A673 (cell line): ENCODE results near the gene ARMC8. TPM values are rescaled to one million over a fixed set of nuclear protein-coding genes. Genes with fewer than 3 reads are reported as not detected.

ENCODE experiments used
- BruUV-seq: library from RNA; stranded (reverse); fragments of 400-500 nt; replicated peaks from 2 replicates; lab custom pipeline; 2021; lab: Mats Ljungman, UMichigan
- CTCF ChIA-PET: fragments of 300-600 bp; sonication (Branson Sonifier 250); formaldehyde crosslinking; loops from one replicate; lab custom pipeline; 2022; ENCODE audit warnings: antibody characterized with exemption; lab: Charles Lee
- POLR2A ChIA-PET: fragments of 300-600 bp; sonication (Branson Sonifier 250); formaldehyde crosslinking; loops from one replicate; lab custom pipeline; 2022; ENCODE audit warnings: antibody characterized with exemption; ENCODE audit not compliant: low non-redundant PET; lab: Charles Lee
- DNase-seq: peaks from one replicate; pipeline ENCODE4 v3.0.0-alpha.2; 2015; ENCODE audit warnings: low spot score
- H3K27ac ChIP-seq: fragments of 200-600 bp; sonication (generic); 2 replicates; pipeline ENCODE4 v1.5.1; 2016; ENCODE audit warnings: mixed run types, low read depth, mild to moderate bottlenecking, mixed read lengths, antibody characterized with exemption, low read length; ENCODE audit not compliant: poor library complexity, severe bottlenecking
- H3K27me3 ChIP-seq: fragments of 200-600 bp; sonication (generic); replicated peaks from 2 replicates; pipeline ENCODE4 v1.6.1; 2017; ENCODE audit warnings: mixed run types, low read depth, mild to moderate bottlenecking, mixed read lengths, antibody characterized with exemption, low read length; ENCODE audit not compliant: insufficient read depth, poor library complexity
- H3K36me3 ChIP-seq: fragments of 200-600 bp; sonication (generic); 2 replicates; pipeline ENCODE4 v1.6.1; 2016; ENCODE audit warnings: mixed run types, mild to moderate bottlenecking, mixed read lengths, antibody characterized with exemption, low read length; ENCODE audit not compliant: insufficient read depth, poor library complexity, severe bottlenecking
- H3K4me1 ChIP-seq: fragments of 200-600 bp; sonication (generic); 2 replicates; pipeline ENCODE4 v1.6.1; 2017; ENCODE audit warnings: mixed run types, mild to moderate bottlenecking, mixed read lengths, antibody characterized with exemption, low read length; ENCODE audit not compliant: insufficient read depth, poor library complexity, severe bottlenecking
- H3K4me3 ChIP-seq: fragments of 200-600 bp; sonication (generic); 2 replicates; pipeline ENCODE4 v1.5.1; 2016; ENCODE audit warnings: low read depth, mixed run types, mild to moderate bottlenecking, mixed read lengths, low read length; ENCODE audit not compliant: poor library complexity, severe bottlenecking
- H3K9me3 ChIP-seq: fragments of 200-600 bp; sonication (generic); 2 replicates; pipeline ENCODE4 v1.6.1; 2016; ENCODE audit warnings: mixed run types, low read depth, mild to moderate bottlenecking, mixed read lengths, antibody characterized with exemption, low read length; ENCODE audit not compliant: poor library complexity, severe bottlenecking
- CTCF ChIP-seq: fragments of 300-800, 200-600 bp; sonication (generic); conservative IDR thresholded peaks from 2 replicates; pipeline ENCODE4 v1.5.1; 2017; ENCODE audit warnings: low read depth, mild to moderate bottlenecking, antibody characterized with exemption, low read length, moderate library complexity, mixed read lengths
- EZH2 ChIP-seq: fragments of 200-600 bp; sonication (generic); IDR thresholded peaks from 2 replicates; pipeline ENCODE4 v1.6.1; 2017; ENCODE audit warnings: borderline replicate concordance, low read depth, mild to moderate bottlenecking, mixed read lengths, antibody characterized with exemption, low read length; ENCODE audit not compliant: poor library complexity, severe bottlenecking
- intact Hi-C: fragments of 100-400 bp; cut with micrococcal nuclease; formaldehyde crosslinking; loops from one replicate; pipeline ENCODE4 v1.10.0; 2022; ENCODE audit not compliant: unreplicated experiment
- total RNA-seq: library from RNA; stranded (reverse); gene quantifications from 2 replicates; pipeline ENCODE4 v1.2.3, GENCODE V29; 2021

ARMC8 gene
- total RNA-seq, 1 experiment from 2014 or later, result 55.8 TPM

- intact Hi-C loops, result no loop called here
Measured at GRCh38 chr3:138307899-138308298, 120.8 kb downstream of the ARMC8 start.

GRCh38 chr3:138308783-138309182 is 121.7 kb downstream of the ARMC8 start:
- ChIA-PET POLR2A (no interaction called here), CTCF (no interaction called here)
- no peak for TF ChIP-seq CTCF
- TF ChIP-seq EZH2, result no peak
- DNase-seq, result no peak
- H3K27me3 ChIP-seq, result peaks cover 26% of the 10 kb centered on the region
- H3K36me3 ChIP-seq, result no peaks in the 10 kb centered on the region
- no TSS peak for BruUV-seq
- H3K9me3 ChIP-seq, result peaks cover 7% of the 10 kb centered on the region
- no peak overlapping the region for H3K27ac ChIP-seq
- intact Hi-C loops, result no loop called here
- no peak overlapping the region for H3K4me3 ChIP-seq
- H3K4me1 ChIP-seq, result no peaks in the 10 kb centered on the region

More at GRCh38 chr3:138307899-138308298, 120.8 kb downstream of the ARMC8 start:
- ChIA-PET CTCF (no interaction called here), POLR2A (no interaction called here)
- Histone ChIP-seq H3K27ac (no peak overlapping the region), H3K9me3 (peaks cover 7% of the 10 kb centered on the region), H3K27me3 (peaks cover 26% of the 10 kb centered on the region), H3K36me3 (no peaks in the 10 kb centered on the region), H3K4me3 (no peak overlapping the region), H3K4me1 (no peaks in the 10 kb centered on the region)
- no TSS peak for BruUV-seq
- no peak for TF ChIP-seq CTCF
- no peak for TF ChIP-seq EZH2
- DNase-seq, result no peak

GRCh38 chr3:138310494-138310893 is 123.4 kb downstream of the ARMC8 start:
- no TSS peak for BruUV-seq
- Histone ChIP-seq H3K4me3 (no peak overlapping the region), H3K4me1 (no peaks in the 10 kb centered on the region), H3K27me3 (peaks cover 26% of the 10 kb centered on the region), H3K27ac (no peak overlapping the region), H3K9me3 (peaks cover 7% of the 10 kb centered on the region), H3K36me3 (no peaks in the 10 kb centered on the region)
- CTCF ChIA-PET, result no interaction called here
- no peak for TF ChIP-seq EZH2
- TF ChIP-seq CTCF, result no peak
- POLR2A ChIA-PET, result no interaction called here
- intact Hi-C loops, result no loop called here
- no peak for DNase-seq
